Upper lobe of left lung (tissue), 6 donors: ENCODE measurements around the gene CD164L2. TPM values are rescaled to one million over a fixed set of nuclear protein-coding genes. Genes with fewer than 3 reads are reported as not detected.

Experiments
- ATAC-seq, 2 donors: fragments of 200-7000 bp; cut with Tn5 transposase; one replicate each; pipeline ENCODE4 v1.9.1; 2022; ENCODE audit warnings: mild to moderate bottlenecking in 2 of 2, moderate library complexity in 2 of 2; ENCODE audit not compliant: low FRiP score in 2 of 2
- DNase-seq, 2 donors: peaks; one replicate each; pipeline ENCODE4 v3.0.0-alpha.2; 2019 to 2020
- H3K27ac ChIP-seq, 4 donors: fragments of 200-600 bp; sonication (generic); one replicate each; pipeline ENCODE4 v1.5.1; 2016 to 2019
- H3K27me3 ChIP-seq, 4 donors: fragments of 200-600 bp; sonication (generic); one replicate each; pipeline ENCODE4 v1.5.1; 2017 to 2019
- H3K36me3 ChIP-seq, 4 donors: fragments of 200-600 bp; sonication (generic); one replicate each; pipeline ENCODE4 v1.5.1; 2016 to 2019
- H3K4me1 ChIP-seq, 4 donors: fragments of 200-600 bp; sonication (generic); one replicate each; pipeline ENCODE4 v1.5.1; 2018 to 2019
- H3K4me3 ChIP-seq, 4 donors: fragments of 200-600 bp; sonication (generic); one replicate each; pipeline ENCODE4 v1.5.1; 2017 to 2019; ENCODE audit warnings: mild to moderate bottlenecking in 2 of 4, moderate library complexity in 1 of 4
- H3K9me3 ChIP-seq, 4 donors: fragments of 200-600 bp; sonication (generic); one replicate each; pipeline ENCODE4 v1.5.1; 2018 to 2019
- CTCF ChIP-seq, 6 experiments: fragments of 450-650 bp in 4 of 6; fragments of 200-600 bp in 2 of 6; sonication (generic) in 2 of 6; IDR thresholded peaks; one replicate each; pipeline ENCODE4 v1.5.1; 2016 to 2019; ENCODE audit warnings: antibody characterized with exemption in 6 of 6
- EP300 ChIP-seq, 4 donors: sonication (generic); formaldehyde crosslinking; IDR thresholded peaks; one replicate each; pipeline ENCODE4 v1.5.1; 2017; ENCODE audit warnings: antibody characterized with exemption in 4 of 4, control low read depth in 2 of 4
- POLR2A ChIP-seq, 4 donors: fragments of 450-650 bp; IDR thresholded peaks; one replicate each; pipeline ENCODE4 v1.5.1; 2016 to 2017; ENCODE audit warnings: antibody characterized with exemption in 4 of 4, mild to moderate bottlenecking in 2 of 4
- POLR2AphosphoS5 ChIP-seq, 2 donors: sonication (generic); formaldehyde crosslinking; IDR thresholded peaks; one replicate each; pipeline ENCODE4 v1.5.1; 2017; ENCODE audit warnings: antibody characterized with exemption in 2 of 2
- WGBS, 2 donors: methylation state at CpG; one replicate each; pipeline ENCODE4 v1.1.5; 2017 to 2018; 5-methylcytosine and 5-hydroxymethylcytosine counted together
- total RNA-seq, 6 donors: library from RNA; depleted of rRNA in 4 of 6; stranded (reverse); fragments of >200 nt in 4 of 6; gene quantifications; one replicate each; pipeline versions ENCODE4 v1.1.0 to v1.2.1, GENCODE V29; 2016 to 2021
- donor health status: DM: no; HTN: no; CAD: no; lungs with moderate emphysema.
- donor health status: DM: no; HTN: yes; CAD: no; lungs with severe emphysema.

Gene CD164L2
- total RNA-seq, 6 donors from 2014 or later, result 2.3 to 12.3 (median 5.5) TPM

- TF ChIP-seq CTCF (IDR thresholded peaks at IDR 0.05) (no peak), POLR2A (IDR thresholded peaks at IDR 0.05) (no peak), POLR2AphosphoS5 (IDR thresholded peaks at IDR 0.05) (no peak), EP300 (IDR thresholded peaks at IDR 0.05) (no peak)
- no peak for DNase-seq
- peaks cover 16 to 72% (median 58%) of the 10 kb centered on the region in 4 donors for H3K36me3 ChIP-seq
- H3K9me3 ChIP-seq, result no peaks in the 10 kb centered on the region
- no peaks in the 10 kb centered on the region for H3K27me3 ChIP-seq
- H3K4me3 ChIP-seq, result no peak overlapping the region
- WGBS, 2 donors, result 94 to 100% methylated on average over 3 of the region's 3 CpGs
- no peak for ATAC-seq
- peaks cover 30 to 43% (median 36%) of the 10 kb centered on the region in 4 donors for H3K4me1 ChIP-seq
- H3K27ac ChIP-seq, result no peak overlapping the region
These were observed 29.5 kb downstream of the CD164L2 start for GRCh38 chr1:27353629-27354028.

GRCh38 chr1:27353166-27353565 is 30.0 kb downstream of the CD164L2 start:
- TF ChIP-seq CTCF (IDR thresholded peaks at IDR 0.05) (no peak), POLR2A (IDR thresholded peaks at IDR 0.05) (no peak), EP300 (IDR thresholded peaks at IDR 0.05) (no peak), POLR2AphosphoS5 (IDR thresholded peaks at IDR 0.05) (no peak)
- H3K9me3 ChIP-seq, result no peaks in the 10 kb centered on the region
- 92 to 94% methylated on average over 7 to 9 of the region's 13 CpGs for WGBS, 2 donors
- no peak overlapping the region for H3K27ac ChIP-seq
- H3K36me3 ChIP-seq, result peaks cover 16 to 67% (median 53%) of the 10 kb centered on the region in 4 donors
- H3K4me3 ChIP-seq, result no peak overlapping the region
- peaks cover 31 to 44% (median 37%) of the 10 kb centered on the region in 4 donors for H3K4me1 ChIP-seq
- DNase-seq, result peak in 1 of 2 donors; percentile 79
- no peak for ATAC-seq
- H3K27me3 ChIP-seq, result no peaks in the 10 kb centered on the region

- DNase-seq, result no peak
- H3K27ac ChIP-seq, result peak overlapping the region in 1 of 4 donors; percentile 21
- WGBS, 2 donors, result 78 to 100% methylated on average over 3 to 8 of the region's 8 CpGs
These were observed 31.5 kb downstream of the CD164L2 start for GRCh38 chr1:27351541-27352107.

GRCh38 chr1:27350663-27351540 is 32.2 kb downstream of the CD164L2 start:
- no peaks in the 10 kb centered on the region for H3K27me3 ChIP-seq
- peak; percentile 63 to 85 for DNase-seq
- peak overlapping the region in 1 of 4 donors; percentile 2 for H3K4me3 ChIP-seq
- TF ChIP-seq CTCF (IDR thresholded peaks at IDR 0.05) (no peak), POLR2A (IDR thresholded peaks at IDR 0.05) (no peak), EP300 (IDR thresholded peaks at IDR 0.05) (no peak), POLR2AphosphoS5 (IDR thresholded peaks at IDR 0.05) (no peak)
- H3K9me3 ChIP-seq, result no peaks in the 10 kb centered on the region
- ATAC-seq, result peak in 1 of 2 donors; percentile 20
- peak overlapping the region in 1 of 4 donors; percentile 21 for H3K27ac ChIP-seq
- peaks cover 19 to 33% (median 30%) of the 10 kb centered on the region in 4 donors for H3K4me1 ChIP-seq
- WGBS, 2 donors, result 64 to 69% methylated on average over 45 to 58 of the region's 62 CpGs
- peaks cover 9 to 45% (median 31%) of the 10 kb centered on the region in 4 donors for H3K36me3 ChIP-seq

More at GRCh38 chr1:27351541-27352107, 31.5 kb downstream of the CD164L2 start:
- no peak for ATAC-seq
- H3K4me1 ChIP-seq, result peaks cover 19 to 33% (median 30%) of the 10 kb centered on the region in 4 donors
- peak overlapping the region in 1 of 4 donors; percentile 2 for H3K4me3 ChIP-seq
- H3K36me3 ChIP-seq, result peaks cover 9 to 52% (median 38%) of the 10 kb centered on the region in 4 donors
- no peaks in the 10 kb centered on the region for H3K27me3 ChIP-seq
- no peak for TF ChIP-seq POLR2AphosphoS5 (IDR thresholded peaks at IDR 0.05)
- no peak for TF ChIP-seq EP300 (IDR thresholded peaks at IDR 0.05)
- no peaks in the 10 kb centered on the region for H3K9me3 ChIP-seq
